Activated CD4-positive, CD25-positive, alpha-beta regulatory T cell treated with anti-CD3 and anti-CD28 coated beads, Interleukin-2, amount 50 U/mL, for 16 hours (primary cell): ENCODE data around the gene ITGAL.
"Not testable (repeated sequence)": the region's sequence is repeated elsewhere in the genome, so short reads cannot be mapped to it uniquely, and the experiment has no call there.

Source experiments
- DNase-seq: peaks from one replicate; pipeline ENCODE4 v3.0.0-alpha.2; 2020; ENCODE audit warnings: low read depth, low spot score

Gene ITGAL

DNA sequence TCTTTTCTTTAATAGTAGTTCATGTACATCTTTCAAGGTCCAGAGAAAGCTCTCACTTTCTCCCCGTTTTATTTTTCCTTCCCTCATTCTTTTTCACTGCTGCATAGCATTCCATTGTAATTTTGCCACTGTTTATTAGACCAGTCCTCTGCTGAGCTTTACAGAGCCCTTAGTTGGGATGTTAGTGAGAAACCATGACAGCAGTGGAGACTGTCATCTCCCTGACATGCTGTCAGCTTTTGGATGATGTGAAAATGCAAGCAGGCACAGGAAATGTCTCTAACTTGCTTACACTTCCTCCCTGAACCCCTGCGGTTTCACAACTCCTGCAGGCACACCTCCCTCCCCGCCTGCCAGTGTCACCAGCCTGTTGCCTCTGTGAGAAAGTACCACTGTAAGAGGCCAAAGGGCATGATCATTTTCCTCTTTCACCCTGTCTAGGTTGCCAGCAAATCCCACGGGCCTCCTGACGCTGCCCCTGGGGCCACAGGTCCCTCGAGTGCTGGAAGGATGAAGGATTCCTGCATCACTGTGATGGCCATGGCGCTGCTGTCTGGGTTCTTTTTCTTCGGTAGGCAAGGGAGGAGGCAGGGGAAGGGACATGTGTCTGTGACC lies at the start of gene ITGAL:
TSS of gene ITGAL (plus strand) at position 415 of the 615 bp plus-strand sequence. CDS start at position 511, 96 bp downstream.
- DNase-seq: peak; percentile 69

GRCh38 chr16:30428055-30428454 lies 44.5 kb upstream of the ITGAL start:
- no peak for DNase-seq

- DNase-seq: no peak
Observed at GRCh38 chr16:30429418-30429677, 43.2 kb upstream of the ITGAL start.

- DNase-seq: peak; percentile 89
Observed at GRCh38 chr16:30429678-30430427, 42.7 kb upstream of the ITGAL start, which contains the start of gene DCTPP1. TSS of gene DCTPP1 (minus strand) at chr16:30430030. CDS start at chr16:30429980, 50 bp downstream.

DNA sequence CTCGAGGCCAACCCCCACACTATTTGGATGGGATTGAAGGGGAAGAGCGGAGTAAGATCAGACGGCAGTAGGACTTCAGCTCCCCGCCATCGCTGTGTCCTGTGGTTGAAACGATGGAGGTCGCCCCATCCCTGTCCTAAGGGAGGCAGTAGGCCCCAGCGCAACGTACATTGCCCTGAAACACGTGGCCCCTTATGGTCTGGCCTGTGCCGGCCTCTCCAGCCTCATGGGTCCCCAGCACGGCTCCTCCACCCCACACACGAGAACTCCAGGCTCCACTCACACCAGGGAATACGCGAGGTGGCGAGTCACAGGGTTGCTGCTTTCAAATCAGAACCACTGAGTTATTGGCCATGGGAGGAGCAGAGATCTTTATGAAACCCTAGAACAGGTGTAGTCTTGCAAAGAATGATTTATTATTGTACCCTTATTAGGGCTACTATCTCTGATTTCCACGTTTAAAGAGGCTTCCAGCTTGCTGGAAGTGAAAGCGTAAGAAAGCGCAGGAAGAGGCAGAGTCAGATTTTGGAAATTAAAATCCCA lies 42.0 kb upstream of the ITGAL start:
- no peak for DNase-seq

GRCh38 chr16:30434852-30435251 lies 37.7 kb upstream of the ITGAL start:
- DNase-seq: no peak

DNA sequence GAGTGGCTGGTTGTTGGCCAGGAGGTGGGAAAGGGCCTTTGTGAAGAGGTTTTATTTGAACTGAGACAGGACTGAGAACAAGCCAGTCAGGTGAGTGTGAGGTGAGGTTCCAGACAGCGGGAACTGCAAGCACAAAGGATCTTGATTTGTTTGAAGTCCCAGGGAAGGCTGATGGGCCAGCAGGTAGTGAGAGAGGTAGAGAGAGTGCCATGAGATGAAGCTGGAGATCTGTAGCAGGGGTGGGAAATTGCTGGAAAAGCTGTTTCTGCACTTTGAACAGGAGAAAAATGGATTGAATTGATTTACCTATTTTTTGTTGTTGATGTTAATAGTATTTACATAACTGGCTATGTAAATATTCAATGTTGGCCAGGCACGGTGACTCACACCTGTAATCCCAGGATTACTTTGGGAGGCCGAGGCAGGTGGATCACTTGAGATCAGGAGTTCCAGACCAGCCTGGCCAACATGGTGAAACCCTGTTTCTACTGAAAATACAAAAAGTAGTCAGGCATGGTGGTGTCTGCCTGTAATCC lies 35.0 kb upstream of the ITGAL start:
- no peak for DNase-seq

GRCh38 chr16:30438835-30439234 lies 33.7 kb upstream of the ITGAL start:
- DNase-seq: no peak

DNA sequence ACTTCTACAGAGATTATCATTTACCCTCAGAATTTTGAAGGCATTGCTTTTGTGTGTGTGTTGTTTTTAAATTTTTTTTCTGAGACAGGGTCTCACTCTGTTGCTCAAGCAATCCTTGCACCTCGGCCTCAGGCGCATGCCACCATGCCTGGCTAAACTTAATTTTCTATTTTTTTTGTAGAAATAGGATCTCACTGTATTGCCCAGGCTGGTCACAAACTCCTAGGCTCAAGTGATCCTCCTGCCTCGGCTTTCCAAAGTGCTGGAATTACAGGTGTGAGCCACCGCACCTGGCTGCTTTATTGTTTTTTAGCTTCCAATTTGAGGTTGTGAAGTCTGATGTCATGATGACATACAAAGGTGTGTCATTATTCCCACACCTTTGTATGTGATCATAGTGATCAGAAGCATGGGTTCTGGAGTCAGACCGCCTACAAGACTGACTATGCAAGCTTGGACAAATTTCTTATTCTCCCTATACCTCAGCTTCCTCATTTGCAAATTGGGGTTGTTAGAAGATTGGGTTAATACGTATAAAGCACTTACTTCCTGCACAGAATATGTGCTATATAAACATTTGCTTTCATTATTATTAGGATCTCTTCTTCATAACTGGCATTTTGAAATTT lies 32.7 kb upstream of the ITGAL start:
- no peak for DNase-seq

GRCh38 chr16:30443631-30444030 lies 28.9 kb upstream of the ITGAL start:
- DNase-seq: no peak

DNA sequence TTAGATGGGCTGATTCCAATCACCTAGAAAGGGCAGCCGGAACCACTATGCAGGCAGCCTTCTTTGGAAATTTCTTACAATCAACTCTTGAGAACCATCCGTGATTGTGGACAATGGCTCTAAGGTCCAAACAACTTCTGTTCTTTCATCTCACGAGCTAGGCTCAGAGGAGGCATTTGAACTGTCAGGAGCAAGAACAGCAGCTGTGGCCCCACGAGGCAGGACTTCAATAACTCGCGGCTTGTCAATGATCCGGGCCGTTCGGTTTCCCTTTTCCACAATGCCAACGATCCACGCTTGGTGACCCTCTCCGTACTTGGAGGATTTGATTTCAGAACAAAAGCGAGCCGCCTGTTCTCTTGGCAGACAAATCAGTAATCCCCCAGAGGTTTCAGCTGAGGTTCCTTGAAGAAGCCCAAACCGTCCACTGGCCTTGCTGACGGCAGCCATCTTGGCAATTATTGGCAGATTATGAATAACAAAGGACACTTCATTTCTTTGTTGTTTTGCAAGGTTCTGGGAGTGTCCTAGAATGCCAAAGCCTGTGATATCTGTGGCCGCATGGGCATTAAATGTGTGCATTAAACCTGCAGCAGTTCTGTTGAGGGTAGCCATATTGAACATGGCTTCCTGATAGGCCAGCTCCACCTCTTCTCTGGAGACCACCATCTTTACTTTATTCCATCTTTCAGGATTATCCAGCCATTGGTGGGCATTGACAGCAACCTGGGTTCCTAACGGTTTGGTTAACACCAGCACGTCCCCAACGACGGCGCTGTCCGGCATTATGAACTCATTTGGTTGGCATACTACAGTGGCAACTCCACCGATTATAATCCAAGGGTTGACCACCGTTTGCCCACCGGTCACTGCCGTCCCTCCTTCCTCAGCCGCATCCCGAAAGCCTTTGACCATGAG lies 28.1 kb upstream of the ITGAL start:
- no peak for DNase-seq

- no peak for DNase-seq
Observed at GRCh38 chr16:30445149-30445407, 27.5 kb upstream of the ITGAL start.

DNA sequence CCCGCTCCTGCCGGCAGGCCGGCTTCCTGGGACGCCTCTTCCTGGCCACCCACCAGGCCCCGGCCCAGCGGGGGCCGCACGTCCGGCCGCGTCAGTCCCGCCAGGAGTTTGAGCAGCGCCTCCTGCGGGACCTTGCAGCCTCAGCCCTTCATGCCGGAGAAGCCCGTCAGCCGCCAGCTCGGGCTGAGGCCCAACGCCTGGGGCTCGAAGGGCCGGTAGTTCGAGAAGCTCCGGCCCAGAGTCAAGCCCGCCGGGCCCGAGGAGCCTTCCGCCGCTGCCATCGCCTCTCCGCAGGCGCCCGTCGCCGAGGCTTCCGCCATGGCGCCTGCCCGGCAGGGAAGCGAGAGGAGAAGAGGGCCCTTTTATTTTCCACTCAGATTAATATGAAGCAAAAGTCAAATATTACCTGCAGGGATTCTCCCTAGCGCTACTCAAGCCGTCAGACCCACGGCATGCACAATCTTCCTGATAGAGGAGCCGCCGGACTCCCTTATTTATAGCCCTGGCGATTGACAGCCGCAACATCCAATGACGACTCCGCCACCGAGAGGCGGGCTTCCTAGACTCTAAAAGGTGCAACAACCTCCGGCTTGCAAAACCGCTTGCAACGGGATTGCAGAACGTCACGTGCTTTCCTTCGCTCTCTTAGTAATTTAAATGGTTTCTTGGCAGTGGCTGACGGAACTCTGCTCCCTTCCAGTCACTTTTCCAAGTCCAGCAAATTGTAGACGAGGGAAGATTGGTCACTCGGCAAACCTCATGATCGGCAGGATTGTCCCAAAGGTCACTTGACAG lies 26.9 kb upstream of the ITGAL start, which contains the start of gene SEPHS2:
TSS of gene SEPHS2 (minus strand) at position 467 of the 795 bp plus-strand sequence. CDS start at position 320, 147 bp downstream.
- peak; percentile 86 for DNase-seq

DNA sequence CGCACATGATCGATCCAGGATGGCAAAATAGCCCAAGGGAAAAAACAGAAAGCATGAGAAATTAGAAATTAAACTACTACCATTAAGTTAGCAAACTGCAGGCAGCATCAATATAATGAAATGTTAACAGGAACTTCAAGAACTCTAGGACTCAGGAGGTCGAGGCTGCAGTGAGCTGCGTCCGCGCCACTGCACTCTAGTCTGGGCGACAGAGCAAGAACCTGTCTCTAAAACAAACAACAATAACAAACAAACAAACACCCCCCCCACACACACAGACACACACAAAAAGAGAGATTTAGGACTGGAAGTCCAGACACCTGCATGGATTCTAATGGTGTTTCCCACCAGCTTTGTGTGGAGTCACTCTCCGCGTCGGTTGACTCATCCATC lies 26.3 kb upstream of the ITGAL start:
- no peak for DNase-seq

DNA sequence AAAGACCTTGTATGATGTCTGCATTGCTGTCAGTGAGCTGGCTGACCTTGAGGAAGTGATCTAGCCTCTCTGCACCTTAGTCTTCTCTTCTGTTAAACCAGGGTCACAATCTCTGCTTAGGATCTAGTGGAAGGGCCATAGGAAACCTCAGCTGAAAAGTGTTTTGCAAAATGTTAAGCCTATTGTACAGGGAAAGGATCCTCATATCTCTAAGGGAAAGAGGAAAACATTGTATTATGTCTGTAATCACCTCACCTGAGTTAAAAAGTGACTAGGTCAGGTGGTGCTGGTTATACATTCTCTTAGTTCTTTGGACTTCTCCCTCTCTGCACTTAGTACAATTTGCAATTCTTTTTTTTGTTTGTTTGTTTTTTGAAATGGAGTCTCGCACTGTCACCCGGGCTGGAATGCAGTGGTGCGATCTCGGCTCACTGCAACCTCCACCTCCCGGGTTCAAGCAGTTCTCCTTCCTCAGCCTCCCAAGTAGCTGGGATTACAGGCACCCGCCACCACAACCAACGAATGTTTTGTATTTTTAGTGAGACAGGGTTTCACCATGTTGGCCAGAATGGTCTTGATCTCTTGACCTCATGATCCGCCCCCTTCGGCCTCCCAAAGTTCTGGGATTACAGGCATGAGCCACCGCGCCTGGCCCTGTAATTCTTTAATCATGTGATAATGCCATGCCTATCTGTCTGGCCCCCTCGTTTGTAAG lies 24.9 kb upstream of the ITGAL start:
- DNase-seq: no peak

GRCh38 chr16:30449116-30449435 lies 23.5 kb upstream of the ITGAL start:
- DNase-seq: no peak

- DNase-seq: not testable (repeated sequence)
Observed at GRCh38 chr16:30452709-30453580, 19.6 kb upstream of the ITGAL start.

DNA sequence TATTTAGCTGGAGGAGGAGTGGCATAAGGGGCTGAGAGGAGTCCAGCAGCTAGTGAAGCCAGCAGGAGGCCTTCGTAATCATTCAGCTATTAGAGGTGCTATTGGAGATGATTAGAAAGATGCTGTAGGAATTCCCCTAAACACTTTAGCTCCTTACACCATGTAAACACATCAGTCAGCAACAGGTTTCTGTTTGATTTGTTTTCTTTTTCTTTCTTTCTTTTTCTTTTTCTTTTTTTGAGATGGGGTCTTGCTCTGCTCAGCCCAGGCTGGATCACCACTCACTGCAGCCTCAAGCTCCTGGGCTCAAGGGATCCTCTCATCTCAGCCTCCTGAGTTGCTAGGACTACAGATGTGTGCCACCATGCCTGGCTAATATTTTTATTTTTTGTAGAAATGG lies 16.2 kb upstream of the ITGAL start:
- no peak for DNase-seq

- DNase-seq: no peak
Observed at GRCh38 chr16:30457256-30457655, 15.3 kb upstream of the ITGAL start.
